Vagina (tissue), 2 donors: ENCODE data around the gene KDM4C. TPM values are rescaled to one million over a fixed set of nuclear protein-coding genes. Genes with fewer than 3 reads are reported as not detected.

ENCODE experiments used
- DNase-seq, 2 donors: peaks; one replicate each; pipeline ENCODE4 v3.0.0-alpha.2; 2017; ENCODE audit errors: extremely low spot score in 2 of 2
- H3K27ac ChIP-seq: fragments of 200-600 bp; sonication (generic); one replicate; pipeline ENCODE4 v1.5.1; 2019
- H3K27me3 ChIP-seq: fragments of 200-600 bp; sonication (generic); one replicate; pipeline ENCODE4 v1.5.1; 2019
- H3K36me3 ChIP-seq, 2 donors: fragments of 200-600 bp; sonication (generic); one replicate each; pipeline ENCODE4 v1.5.1; 2017 to 2019
- H3K4me1 ChIP-seq: fragments of 200-600 bp; sonication (generic); one replicate; pipeline ENCODE4 v1.5.1; 2019
- H3K4me3 ChIP-seq, 2 donors: fragments of 200-600 bp; sonication (generic); 1 replicate in 1 of 2; 2 replicates in 1 of 2; pipeline ENCODE4 v1.5.1; 2016 to 2019
- H3K9me3 ChIP-seq: fragments of 200-600 bp; sonication (generic); one replicate; pipeline ENCODE4 v1.5.1; 2019
- CTCF ChIP-seq, 3 experiments: fragments of 450-650 bp in 2 of 3; fragments of 200-600 bp in 1 of 3; sonication (generic) in 1 of 3; IDR thresholded peaks; one replicate each; pipeline ENCODE4 v1.5.1; 2017 to 2019; ENCODE audit warnings: antibody characterized with exemption in 3 of 3, mild to moderate bottlenecking in 2 of 3, moderate library complexity in 2 of 3
- POLR2A ChIP-seq, 2 donors: fragments of 450-650 bp; IDR thresholded peaks; one replicate each; pipeline ENCODE4 v1.6.1; 2017; ENCODE audit warnings: antibody characterized with exemption in 2 of 2, mild to moderate bottlenecking in 2 of 2, moderate library complexity in 2 of 2
- POLR2AphosphoS5 ChIP-seq, 2 donors: sonication (generic); formaldehyde crosslinking; IDR thresholded peaks; one replicate each; pipeline ENCODE4 v1.9.0; 2017; ENCODE audit warnings: antibody characterized with exemption in 2 of 2, mild to moderate bottlenecking in 2 of 2, low read depth in 1 of 2; ENCODE audit not compliant: insufficient read depth in 1 of 2
- intact Hi-C: fragments of 100-400 bp; cut with DNase I; formaldehyde crosslinking; loops from one replicate; pipeline ENCODE4 v1.15.1; 2023
- total RNA-seq: library from RNA; depleted of rRNA; stranded (reverse); fragments of >200 nt; gene quantifications from one replicate; pipeline ENCODE4 v1.2.3, GENCODE V29; 2016

The KDM4C gene
- total RNA-seq, 1 donor from 2014 or later: 35.6 TPM

DNA sequence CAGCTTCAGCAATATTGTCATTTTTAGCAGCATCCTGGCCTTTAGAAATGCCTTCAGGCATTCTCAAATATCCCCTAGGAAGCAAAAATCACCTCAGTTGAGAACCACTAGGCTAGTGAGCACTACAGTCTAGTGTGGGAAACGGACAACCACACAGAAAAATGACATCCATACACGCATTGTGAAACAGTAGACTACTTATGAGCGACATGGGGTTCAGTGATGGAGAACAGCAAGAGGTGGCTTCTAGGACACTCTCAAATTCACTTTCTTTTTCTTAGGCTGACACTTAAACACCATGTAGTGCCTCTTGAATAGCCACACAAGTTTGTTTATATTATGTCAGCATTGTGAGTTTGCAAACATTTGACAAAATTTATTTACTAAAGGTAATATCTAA is 203.0 kb downstream of the KDM4C start:
- Histone ChIP-seq H3K4me1 (no peaks in the 10 kb centered on the region), H3K9me3 (no peaks in the 10 kb centered on the region), H3K36me3 (peaks cover 0 to 5% of the 10 kb centered on the region in 2 donors), H3K27ac (no peak overlapping the region), H3K4me3 (no peak overlapping the region), H3K27me3 (no peaks in the 10 kb centered on the region)
- intact Hi-C loops: no loop called here
- TF ChIP-seq CTCF (IDR thresholded peaks at IDR 0.05) (no peak), POLR2A (IDR thresholded peaks at IDR 0.05) (no peak), POLR2AphosphoS5 (IDR thresholded peaks at IDR 0.05; ENCODE audit: insufficient read depth in 1 of 2, low read depth in 1 of 2) (no peak)
- DNase-seq: no peak

DNA sequence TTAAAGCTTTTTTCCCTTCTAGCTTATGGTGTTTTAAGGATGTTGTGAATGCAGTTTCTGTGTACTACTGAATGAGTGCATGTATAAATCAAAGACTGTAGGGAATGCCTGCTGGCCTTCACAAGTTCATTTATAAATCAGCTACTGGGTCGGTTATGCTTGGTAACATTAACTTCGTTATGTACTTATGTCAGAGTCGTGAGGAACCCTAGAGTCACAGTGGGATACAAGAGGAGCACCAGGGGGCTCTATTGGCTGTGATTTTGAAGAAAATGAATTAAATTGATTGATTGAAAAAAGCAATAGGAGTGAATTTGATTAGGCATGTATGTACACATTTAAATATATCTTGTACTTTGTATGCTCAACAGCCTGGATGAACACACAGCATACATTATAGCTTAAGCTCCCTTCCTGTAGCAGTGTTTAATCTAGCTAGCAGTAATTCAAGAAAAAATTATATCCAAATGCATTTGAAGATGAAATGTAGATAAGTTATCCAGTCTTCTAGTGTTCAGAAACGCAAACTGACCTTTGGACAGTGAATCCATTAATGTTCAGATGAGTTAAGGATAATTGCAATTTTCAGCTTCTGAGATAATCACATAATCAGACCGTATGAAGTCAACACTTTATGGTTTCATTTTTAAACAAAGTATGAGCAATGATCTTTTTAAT is 204.2 kb downstream of the KDM4C start:
- intact Hi-C loops: no loop called here
- no peaks in the 10 kb centered on the region for H3K4me1 ChIP-seq
- no peak overlapping the region for H3K27ac ChIP-seq
- no peak for DNase-seq
- no peaks in the 10 kb centered on the region for H3K27me3 ChIP-seq
- no peaks in the 10 kb centered on the region for H3K9me3 ChIP-seq
- TF ChIP-seq POLR2AphosphoS5 (IDR thresholded peaks at IDR 0.05; ENCODE audit: insufficient read depth in 1 of 2, low read depth in 1 of 2) (no peak), CTCF (IDR thresholded peaks at IDR 0.05) (no peak), POLR2A (IDR thresholded peaks at IDR 0.05) (no peak)
- peaks cover 0 to 5% of the 10 kb centered on the region in 2 donors for H3K36me3 ChIP-seq
- H3K4me3 ChIP-seq: no peak overlapping the region

- TF ChIP-seq POLR2A (IDR thresholded peaks at IDR 0.05) (no peak), CTCF (IDR thresholded peaks at IDR 0.05) (no peak), POLR2AphosphoS5 (IDR thresholded peaks at IDR 0.05; ENCODE audit: insufficient read depth in 1 of 2, low read depth in 1 of 2) (no peak)
- DNase-seq: no peak
- intact Hi-C loops: no loop called here
- no peak overlapping the region for H3K27ac ChIP-seq
- no peaks in the 10 kb centered on the region for H3K9me3 ChIP-seq
- no peaks in the 10 kb centered on the region for H3K27me3 ChIP-seq
- no peaks in the 10 kb centered on the region for H3K4me1 ChIP-seq
- H3K4me3 ChIP-seq: no peak overlapping the region
- peaks cover 0 to 2% of the 10 kb centered on the region in 2 donors for H3K36me3 ChIP-seq
These were observed 207.8 kb downstream of the KDM4C start for GRCh38 chr9:6965566-6965965.

DNA sequence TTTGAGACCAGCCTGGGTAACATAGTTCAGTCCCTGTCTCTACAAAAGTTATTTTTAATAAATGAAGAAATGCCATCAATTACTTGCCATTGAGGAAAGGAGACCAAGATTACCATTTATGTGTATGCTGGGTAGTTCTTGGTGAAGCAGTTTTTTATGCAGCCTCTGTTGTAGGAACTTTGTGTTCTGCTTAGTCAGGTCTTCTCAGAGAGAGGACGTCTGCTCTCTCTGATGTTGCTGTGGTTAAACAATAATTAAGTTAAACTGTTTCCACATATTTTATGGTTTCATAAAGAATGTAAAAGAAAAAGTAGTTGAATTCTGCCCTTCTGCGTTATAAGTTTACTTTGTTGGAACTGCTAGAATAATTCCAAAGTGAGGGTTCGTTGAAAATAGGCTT is 210.5 kb downstream of the KDM4C start:
- TF ChIP-seq POLR2AphosphoS5 (IDR thresholded peaks at IDR 0.05; ENCODE audit: insufficient read depth in 1 of 2, low read depth in 1 of 2): no peak
- no peak for TF ChIP-seq POLR2A (IDR thresholded peaks at IDR 0.05)
- no peak for TF ChIP-seq CTCF (IDR thresholded peaks at IDR 0.05)
- Histone ChIP-seq H3K9me3 (no peaks in the 10 kb centered on the region), H3K4me3 (no peak overlapping the region), H3K4me1 (no peaks in the 10 kb centered on the region), H3K36me3 (no peaks in the 10 kb centered on the region), H3K27me3 (no peaks in the 10 kb centered on the region), H3K27ac (no peak overlapping the region)
- intact Hi-C loops: no loop called here
- DNase-seq: no peak

DNA sequence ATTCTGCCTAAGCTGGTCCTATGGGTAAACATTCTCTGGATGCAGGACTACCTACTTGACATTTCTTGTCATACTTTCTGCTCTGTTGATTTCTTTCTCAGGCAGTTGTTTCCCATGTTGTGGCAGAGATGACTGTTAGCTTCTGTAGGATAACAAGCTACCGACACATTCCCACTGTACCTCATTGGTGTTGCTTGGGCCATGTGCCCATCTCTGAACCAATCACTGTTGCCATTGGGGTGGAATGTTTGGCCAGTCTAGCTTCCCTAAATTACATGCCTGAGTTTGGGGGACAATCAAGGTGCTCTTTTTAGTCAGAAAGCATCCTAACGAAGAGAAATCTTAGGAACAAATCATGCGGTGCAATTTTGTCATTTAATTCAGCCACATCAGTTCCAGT is 212.0 kb downstream of the KDM4C start:
- Histone ChIP-seq H3K27ac (no peak overlapping the region), H3K4me1 (no peaks in the 10 kb centered on the region), H3K4me3 (no peak overlapping the region), H3K27me3 (no peaks in the 10 kb centered on the region), H3K36me3 (no peaks in the 10 kb centered on the region), H3K9me3 (no peaks in the 10 kb centered on the region)
- DNase-seq: no peak
- intact Hi-C loops: no loop called here
- TF ChIP-seq POLR2AphosphoS5 (IDR thresholded peaks at IDR 0.05; ENCODE audit: insufficient read depth in 1 of 2, low read depth in 1 of 2) (no peak), CTCF (IDR thresholded peaks at IDR 0.05) (no peak), POLR2A (IDR thresholded peaks at IDR 0.05) (no peak)
